Smooth muscle cell (in vitro differentiated cells): Measurements from ENCODE around the gene ADM2. TPM values are rescaled to one million over a fixed set of nuclear protein-coding genes. Genes with fewer than 3 reads are reported as not detected.
A peak's percentile ranks its signal among the peaks of the same experiment; 100 is the strongest.

Source experiments
- DNase-seq: peaks from one replicate; lab custom pipeline; 2025; ENCODE audit not compliant: unreplicated experiment; lab: John Stamatoyannopoulos, UW
- H2AFZ ChIP-seq: fragments of 200-600 bp; sonication (generic); 2 replicates; pipeline ENCODE4 v1.6.0; 2016; ENCODE audit warnings: antibody characterized with exemption, low read depth, mild to moderate bottlenecking
- H3F3A ChIP-seq: fragments of 200-600 bp; sonication (generic); 2 replicates; pipeline ENCODE4 v1.6.0; 2017; ENCODE audit warnings: antibody characterized with exemption, low read depth
- H3K27ac ChIP-seq: fragments of 200-600 bp; sonication (generic); 2 replicates; pipeline ENCODE4 v1.5.1; 2016; ENCODE audit warnings: low read depth, mild to moderate bottlenecking
- H3K27me3 ChIP-seq: fragments of 200-600 bp; sonication (generic); 2 replicates; pipeline ENCODE4 v1.6.1; 2016; ENCODE audit warnings: low read depth, mild to moderate bottlenecking
- H3K36me3 ChIP-seq: fragments of 200-600 bp; sonication (generic); 2 replicates; pipeline ENCODE4 v1.5.1; 2016; ENCODE audit warnings: low read depth
- H3K4me1 ChIP-seq: fragments of 200-600 bp; sonication (generic); 2 replicates; pipeline ENCODE4 v1.5.1; 2016; ENCODE audit warnings: low read depth
- H3K4me2 ChIP-seq: fragments of 200-600 bp; sonication (generic); 2 replicates; pipeline ENCODE4 v1.6.0; 2016; ENCODE audit warnings: mild to moderate bottlenecking
- H3K4me3 ChIP-seq: fragments of 200-600 bp; sonication (generic); 2 replicates; pipeline ENCODE4 v1.5.1; 2016; ENCODE audit warnings: mild to moderate bottlenecking
- H3K79me2 ChIP-seq: fragments of 200-600 bp; sonication (generic); 2 replicates; pipeline ENCODE4 v1.6.0; 2016; ENCODE audit warnings: low read depth, mild to moderate bottlenecking
- H3K9ac ChIP-seq: fragments of 200-600 bp; sonication (generic); 2 replicates; pipeline ENCODE4 v1.6.0; 2016; ENCODE audit warnings: low read depth
- H3K9me3 ChIP-seq: fragments of 200-600 bp; sonication (generic); replicated peaks from 2 replicates; pipeline ENCODE4 v1.5.1; 2016; ENCODE audit warnings: low read depth
- H4K20me1 ChIP-seq: fragments of 200-600 bp; sonication (generic); 2 replicates; pipeline ENCODE4 v1.6.0; 2016; ENCODE audit warnings: low read depth
- CTCF ChIP-seq: fragments of 200-600 bp; sonication (generic); IDR thresholded peaks from 2 replicates; pipeline ENCODE4 v1.5.1; 2017; ENCODE audit warnings: borderline replicate concordance, mild to moderate bottlenecking, antibody characterized with exemption; ENCODE audit not compliant: insufficient read depth, poor library complexity, severe bottlenecking
- WGBS: methylation state at CpG from one replicate; pipeline ENCODE4 v1.1.7; 2016; ENCODE audit warnings: low lambda C conversion rate; 5-methylcytosine and 5-hydroxymethylcytosine counted together
- polyA plus RNA-seq: library from polyadenylated mRNA; unstranded; fragments of >200 nt; fragmentation: Nextera tagmentation; extraction: Ambion mirVana; gene quantifications from 2 replicates; pipeline ENCODE4 v1.2.1, GENCODE V29; 2016
- total RNA-seq: library from RNA; depleted of rRNA; stranded (reverse); fragments of >200 nt; gene quantifications from 2 replicates; pipeline ENCODE4 v1.2.3, GENCODE V29; 2014

The ADM2 gene
- total and polyA plus RNA-seq, 2 experiments from 2014 or later: 4.1 to 15.8 TPM

- H3K4me3 ChIP-seq: peak overlapping the region; percentile 59
- peaks cover 3% of the 10 kb centered on the region for H3K4me1 ChIP-seq
- H4K20me1 ChIP-seq: no peaks in the 10 kb centered on the region
- peaks cover 5% of the 10 kb centered on the region for H3K79me2 ChIP-seq
- no peaks in the 10 kb centered on the region for H3K9me3 ChIP-seq
- no peak for DNase-seq
- no peak overlapping the region for H3K27ac ChIP-seq
- peaks cover 5% of the 10 kb centered on the region for H3F3A ChIP-seq
- no peak overlapping the region for H2AFZ ChIP-seq
- H3K27me3 ChIP-seq: no peaks in the 10 kb centered on the region
- H3K4me2 ChIP-seq: peak overlapping the region; percentile 88
- 83% methylated on average over 30 of the region's 35 CpGs for WGBS
- peak overlapping the region; percentile 73 for H3K9ac ChIP-seq
- no peak for TF ChIP-seq CTCF
- H3K36me3 ChIP-seq: no peaks in the 10 kb centered on the region
Measured at GRCh38 chr22:50482107-50483074, 1.0 kb downstream of the ADM2 start.

GRCh38 chr22:50483106-50483505 is 1.8 kb downstream of the ADM2 start:
- no peak overlapping the region for H3K9ac ChIP-seq
- WGBS: 94% methylated on average over 10 of the region's 10 CpGs
- no peak overlapping the region for H3K4me3 ChIP-seq

DNA sequence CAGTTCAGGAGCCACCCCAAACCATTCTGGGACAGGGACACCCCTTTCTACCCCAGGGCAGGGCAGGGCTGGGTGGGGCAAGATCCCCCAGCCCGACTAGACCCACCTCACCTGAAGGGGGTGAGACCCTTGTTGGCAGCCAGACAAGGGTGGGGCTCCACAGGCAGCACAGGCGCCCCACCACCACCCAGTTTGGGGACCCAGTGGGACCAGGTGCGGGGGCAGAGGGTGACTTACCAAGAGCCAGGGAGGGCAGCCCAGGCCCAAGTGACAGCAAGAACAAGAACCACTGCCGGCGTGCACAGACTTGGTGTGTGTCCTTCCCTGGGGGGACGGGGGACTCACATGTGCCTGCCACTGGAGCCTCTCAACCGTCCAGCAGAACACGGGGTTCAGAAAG is 2.2 kb downstream of the ADM2 start:
- Histone ChIP-seq H3K27me3 (no peaks in the 10 kb centered on the region), H3K36me3 (no peaks in the 10 kb centered on the region), H3F3A (peaks cover 5% of the 10 kb centered on the region), H3K4me2 (no peak overlapping the region), H3K4me1 (peaks cover 3% of the 10 kb centered on the region), H2AFZ (no peak overlapping the region), H3K79me2 (peaks cover 5% of the 10 kb centered on the region), H3K9me3 (no peaks in the 10 kb centered on the region), H3K4me3 (no peak overlapping the region), H3K27ac (no peak overlapping the region), H3K9ac (no peak overlapping the region), H4K20me1 (no peaks in the 10 kb centered on the region)
- DNase-seq: no peak
- 99% methylated on average over 8 of the region's 8 CpGs for WGBS
- no peak for TF ChIP-seq CTCF

More at GRCh38 chr22:50483106-50483505, 1.8 kb downstream of the ADM2 start:
- no peak for DNase-seq
- Histone ChIP-seq H3K36me3 (no peaks in the 10 kb centered on the region), H3K27ac (no peak overlapping the region), H3K4me1 (peaks cover 3% of the 10 kb centered on the region), H3K27me3 (no peaks in the 10 kb centered on the region), H3F3A (peaks cover 5% of the 10 kb centered on the region), H2AFZ (no peak overlapping the region), H3K9me3 (no peaks in the 10 kb centered on the region), H4K20me1 (no peaks in the 10 kb centered on the region), H3K4me2 (peak overlapping the region; percentile 88), H3K79me2 (peaks cover 5% of the 10 kb centered on the region)
- TF ChIP-seq CTCF: no peak
